Thymus (tissue), 11 donors: Measurements from ENCODE around the gene APOC1. TPM values are rescaled to one million over a fixed set of nuclear protein-coding genes. Genes with fewer than 3 reads are reported as not detected.

Experiments
- DNase-seq, 9 donors: peaks; one replicate each; pipeline ENCODE4 v3.0.0-alpha.2; 2013; ENCODE audit warnings: low spot score in 9 of 9, low read depth in 6 of 9, missing footprints in 1 of 9
- H3K27ac ChIP-seq, 2 donors: one replicate each; pipeline ENCODE4 v1.5.1; 2013; ENCODE audit warnings: control low read depth in 1 of 2, low read depth in 1 of 2, low read length in 1 of 2, mild to moderate bottlenecking in 1 of 2, moderate library complexity in 1 of 2
- H3K27me3 ChIP-seq, 2 donors: one replicate each; pipeline ENCODE4 v1.5.1; 2013; ENCODE audit warnings: low read length in 1 of 2; ENCODE audit not compliant: control insufficient read depth in 2 of 2, insufficient read depth in 1 of 2
- H3K36me3 ChIP-seq, 2 donors: one replicate each; pipeline ENCODE4 v1.5.1; 2013; ENCODE audit warnings: low read length in 1 of 2, mild to moderate bottlenecking in 1 of 2, moderate library complexity in 1 of 2; ENCODE audit not compliant: control insufficient read depth in 2 of 2, insufficient read depth in 2 of 2
- H3K4me1 ChIP-seq, 2 donors: one replicate each; pipeline ENCODE4 v1.5.1; 2013; ENCODE audit warnings: low read length in 2 of 2; ENCODE audit not compliant: control insufficient read depth in 2 of 2, insufficient read depth in 2 of 2
- H3K4me3 ChIP-seq, 2 donors: one replicate each; pipeline ENCODE4 v1.5.1; 2013; ENCODE audit warnings: low read length in 2 of 2, control low read depth in 1 of 2, mild to moderate bottlenecking in 1 of 2
- H3K9me3 ChIP-seq, 2 donors: one replicate each; pipeline ENCODE4 v1.5.1; 2013; ENCODE audit warnings: low read length in 1 of 2, mild to moderate bottlenecking in 1 of 2; ENCODE audit not compliant: control insufficient read depth in 2 of 2, insufficient read depth in 1 of 2
- WGBS: extraction: QIAGEN DNeasy Blood & Tissue Kit; methylation state at CpG from one replicate; pipeline ENCODE4 v1.1.7; 2013; 5-methylcytosine and 5-hydroxymethylcytosine counted together
- polyA plus RNA-seq: library from polyadenylated mRNA; stranded (reverse); fragments of 200-250 nt; gene quantifications from one replicate; pipeline ENCODE4 v1.2.3, GENCODE V29; 2013
- total RNA-seq: library from RNA; stranded (reverse); fragments of 120-200 nt; gene quantifications from one replicate; pipeline ENCODE4 v1.2.4, GENCODE V29; 2013
- donor health status: healthy.

APOC1 gene
- total and polyA plus RNA-seq, 2 donors: 85.6 to 249 TPM

DNA sequence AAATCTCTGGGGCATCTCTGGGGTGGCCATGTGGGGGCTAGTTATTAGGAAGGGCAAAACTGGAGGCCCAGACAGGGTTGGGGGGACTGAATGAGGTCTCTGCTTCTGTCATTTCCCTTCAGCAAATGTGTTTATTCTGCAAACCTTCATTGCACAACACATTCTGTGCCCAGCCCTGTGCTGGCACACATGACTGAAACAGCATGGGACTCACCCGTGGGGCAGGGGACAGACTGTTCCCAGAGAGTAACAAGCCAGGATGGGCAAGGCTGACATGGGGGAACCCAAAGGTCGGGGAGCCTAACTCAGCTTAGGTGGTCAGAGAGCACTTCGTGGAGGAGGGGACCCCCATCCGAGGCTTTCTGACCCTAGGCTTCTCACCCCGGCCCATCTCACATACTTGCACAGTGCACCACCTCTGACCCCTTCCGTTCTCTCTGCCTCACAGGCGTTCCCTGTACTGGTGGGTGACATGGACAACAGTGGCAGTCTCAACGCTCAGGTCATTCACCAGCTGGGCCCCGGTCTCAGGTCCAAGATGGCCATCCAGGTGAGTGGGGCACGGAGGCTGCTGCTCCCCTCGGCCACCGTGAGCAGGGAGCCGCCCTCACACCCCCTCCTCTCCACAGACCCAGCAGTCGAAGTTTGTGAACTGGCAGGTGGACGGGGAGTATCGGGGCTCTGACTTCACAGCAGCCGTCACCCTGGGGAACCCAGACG is 20.9 kb upstream of the APOC1 start:
- no peak overlapping the region for H3K27ac ChIP-seq
- H3K27me3 ChIP-seq: no peaks in the 10 kb centered on the region
- no peak for DNase-seq
- peaks cover 13 to 16% of the 10 kb centered on the region in 2 donors for H3K4me1 ChIP-seq
- WGBS: 99% methylated on average over 18 of the region's 18 CpGs
- peaks cover 39 to 51% of the 10 kb centered on the region in 2 donors for H3K36me3 ChIP-seq
- H3K4me3 ChIP-seq: no peak overlapping the region
- H3K9me3 ChIP-seq: no peaks in the 10 kb centered on the region

DNA sequence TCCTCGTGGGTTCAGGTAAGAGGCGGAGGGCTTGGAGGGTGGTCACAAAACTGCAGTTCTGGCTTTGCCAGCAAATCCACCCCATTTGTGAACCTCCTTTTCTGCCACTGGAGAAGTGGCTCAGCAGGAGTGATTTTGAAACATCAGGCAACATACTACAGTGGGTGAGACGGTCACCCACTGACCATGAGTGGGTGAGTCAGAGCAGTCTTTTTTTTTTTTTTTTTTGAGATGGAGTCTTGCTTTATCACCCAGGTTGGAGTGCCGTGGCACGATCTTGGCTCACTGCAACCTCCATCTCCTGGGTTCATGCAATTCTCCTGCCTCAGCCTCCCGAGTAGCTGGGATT is 20.4 kb upstream of the APOC1 start:
- H3K9me3 ChIP-seq: no peaks in the 10 kb centered on the region
- no peaks in the 10 kb centered on the region for H3K27me3 ChIP-seq
- 98% methylated on average over 6 of the region's 6 CpGs for WGBS
- H3K4me3 ChIP-seq: no peak overlapping the region
- H3K36me3 ChIP-seq: peaks cover 39 to 52% of the 10 kb centered on the region in 2 donors
- H3K27ac ChIP-seq: no peak overlapping the region
- H3K4me1 ChIP-seq: peaks cover 13 to 16% of the 10 kb centered on the region in 2 donors
- no peak for DNase-seq

DNA sequence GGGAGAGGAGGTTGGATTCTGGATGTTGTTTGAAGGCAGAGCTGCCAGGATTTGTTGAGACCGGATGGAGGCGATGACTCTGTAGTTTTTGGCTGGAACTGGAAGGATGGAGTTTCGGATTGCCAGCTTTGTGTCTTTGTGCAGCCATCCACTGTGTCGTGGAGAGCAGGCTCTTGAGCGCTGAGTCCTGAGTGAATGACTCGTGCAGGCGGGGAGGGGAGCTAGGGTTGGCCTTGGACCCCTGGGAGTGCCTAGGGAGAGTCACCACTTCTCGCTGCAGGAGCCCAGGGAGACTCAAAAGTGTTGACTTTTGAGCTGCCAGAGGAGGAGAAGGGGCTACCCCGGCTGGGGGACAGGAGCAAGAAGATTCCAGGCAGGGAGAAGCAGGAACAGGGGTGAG is 19.5 kb upstream of the APOC1 start:
- Histone ChIP-seq H3K4me1 (peaks cover 10 to 13% of the 10 kb centered on the region in 2 donors), H3K27ac (no peak overlapping the region), H3K9me3 (no peaks in the 10 kb centered on the region), H3K4me3 (no peak overlapping the region), H3K27me3 (no peaks in the 10 kb centered on the region), H3K36me3 (peaks cover 42 to 58% of the 10 kb centered on the region in 2 donors)
- WGBS: 91% methylated on average over 9 of the region's 9 CpGs
- no peak for DNase-seq

DNA sequence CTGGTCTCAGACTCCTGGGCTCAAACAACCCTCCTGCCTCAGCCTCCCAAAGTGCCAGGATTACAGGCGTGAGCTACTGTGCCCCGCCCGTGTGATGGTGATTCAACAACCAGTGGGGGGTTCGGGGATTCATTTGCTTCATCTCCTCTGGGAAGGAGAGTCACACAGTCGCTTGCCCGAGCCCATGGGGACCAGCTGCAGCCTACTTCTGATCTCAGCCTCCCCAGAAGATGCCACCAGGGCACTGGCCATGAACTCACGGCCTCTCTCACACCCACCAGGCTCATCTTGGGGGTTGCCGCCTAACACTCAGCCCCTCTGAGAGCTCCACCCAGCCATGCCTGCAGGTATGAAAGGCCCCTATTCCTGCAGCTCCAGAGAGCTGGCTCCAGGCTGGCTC is 16.6 kb upstream of the APOC1 start:
- no peak overlapping the region for H3K4me3 ChIP-seq
- no peaks in the 10 kb centered on the region for H3K27me3 ChIP-seq
- no peak overlapping the region for H3K27ac ChIP-seq
- 97% methylated on average over 8 of the region's 8 CpGs for WGBS
- H3K9me3 ChIP-seq: no peaks in the 10 kb centered on the region
- no peak for DNase-seq
- peaks cover 67 to 74% of the 10 kb centered on the region in 2 donors for H3K36me3 ChIP-seq
- no peaks in the 10 kb centered on the region for H3K4me1 ChIP-seq

DNA sequence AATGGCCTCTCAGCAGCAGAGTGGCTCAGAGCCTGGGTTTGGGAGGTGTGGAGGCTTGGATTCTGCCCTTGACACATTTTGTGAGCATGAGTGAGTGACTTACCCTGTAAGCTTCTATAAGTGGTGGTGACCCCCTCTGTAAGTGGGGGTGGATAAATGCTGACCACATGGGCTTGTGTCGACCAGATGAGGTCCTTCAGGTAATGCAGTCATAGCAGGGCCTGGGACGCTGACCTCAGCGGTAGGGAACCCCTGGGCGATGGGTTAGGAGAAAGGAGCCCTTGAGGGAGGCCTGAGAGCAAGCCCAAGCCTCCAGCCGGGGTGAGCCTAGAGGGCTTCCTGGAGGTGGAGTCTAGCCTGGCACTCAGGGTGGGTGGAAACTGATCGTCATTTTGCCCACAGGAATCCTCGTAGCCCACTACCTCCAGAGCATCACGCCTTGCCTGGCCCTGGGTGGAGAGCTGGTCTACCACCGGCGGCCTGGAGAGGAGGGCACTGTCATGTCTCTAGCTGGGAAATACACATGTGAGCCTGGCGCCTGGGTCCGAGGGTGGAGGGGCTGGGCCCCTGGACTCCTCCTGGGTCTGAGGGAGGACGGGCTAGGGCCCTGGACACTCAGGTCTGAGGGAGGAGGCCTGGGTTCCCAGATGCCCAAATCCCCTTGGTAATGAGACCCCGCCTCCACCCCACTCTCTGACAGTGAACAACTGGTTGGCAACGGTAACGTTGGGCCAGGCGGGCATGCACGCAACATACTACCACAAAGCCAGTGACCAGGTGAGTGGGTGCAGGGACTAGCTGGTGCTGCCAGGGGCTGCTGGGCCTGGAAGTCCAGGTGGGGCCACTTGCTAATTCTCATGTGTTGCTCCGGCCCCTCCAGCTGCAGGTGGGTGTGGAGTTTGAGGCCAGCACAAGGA is 13.8 kb upstream of the APOC1 start:
- no peak overlapping the region for H3K27ac ChIP-seq
- DNase-seq: no peak
- H3K9me3 ChIP-seq: no peaks in the 10 kb centered on the region
- WGBS: 97% methylated on average over 19 of the region's 19 CpGs
- H3K27me3 ChIP-seq: peaks cover 8 to 11% of the 10 kb centered on the region in 2 donors
- H3K36me3 ChIP-seq: peaks cover 53 to 54% of the 10 kb centered on the region in 2 donors
- H3K4me1 ChIP-seq: no peaks in the 10 kb centered on the region
- H3K4me3 ChIP-seq: no peak overlapping the region

DNA sequence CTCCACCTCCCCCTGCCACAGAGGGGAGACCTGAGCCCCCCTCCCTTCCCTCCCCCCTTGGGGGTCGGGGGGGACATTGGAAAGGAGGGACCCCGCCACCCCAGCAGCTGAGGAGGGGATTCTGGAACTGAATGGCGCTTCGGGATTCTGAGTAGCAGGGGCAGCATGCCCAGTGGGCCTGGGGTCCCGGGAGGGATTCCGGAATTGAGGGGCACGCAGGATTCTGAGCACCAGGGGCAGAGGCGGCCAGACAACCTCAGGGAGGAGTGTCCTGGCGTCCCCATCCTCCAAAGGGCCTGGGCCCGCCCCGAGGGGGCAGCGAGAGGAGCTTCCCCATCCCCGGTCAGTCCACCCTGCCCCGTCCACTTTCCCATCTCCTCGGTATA is 11.2 kb upstream of the APOC1 start:
- WGBS: 92% methylated on average over 15 of the region's 15 CpGs
- peaks cover 0 to 5% of the 10 kb centered on the region in 2 donors for H3K9me3 ChIP-seq
- no peaks in the 10 kb centered on the region for H3K4me1 ChIP-seq
- H3K4me3 ChIP-seq: no peak overlapping the region
- DNase-seq: no peak
- H3K27ac ChIP-seq: no peak overlapping the region
- peaks cover 29 to 32% of the 10 kb centered on the region in 2 donors for H3K36me3 ChIP-seq
- H3K27me3 ChIP-seq: peaks cover 10 to 33% of the 10 kb centered on the region in 2 donors

DNA sequence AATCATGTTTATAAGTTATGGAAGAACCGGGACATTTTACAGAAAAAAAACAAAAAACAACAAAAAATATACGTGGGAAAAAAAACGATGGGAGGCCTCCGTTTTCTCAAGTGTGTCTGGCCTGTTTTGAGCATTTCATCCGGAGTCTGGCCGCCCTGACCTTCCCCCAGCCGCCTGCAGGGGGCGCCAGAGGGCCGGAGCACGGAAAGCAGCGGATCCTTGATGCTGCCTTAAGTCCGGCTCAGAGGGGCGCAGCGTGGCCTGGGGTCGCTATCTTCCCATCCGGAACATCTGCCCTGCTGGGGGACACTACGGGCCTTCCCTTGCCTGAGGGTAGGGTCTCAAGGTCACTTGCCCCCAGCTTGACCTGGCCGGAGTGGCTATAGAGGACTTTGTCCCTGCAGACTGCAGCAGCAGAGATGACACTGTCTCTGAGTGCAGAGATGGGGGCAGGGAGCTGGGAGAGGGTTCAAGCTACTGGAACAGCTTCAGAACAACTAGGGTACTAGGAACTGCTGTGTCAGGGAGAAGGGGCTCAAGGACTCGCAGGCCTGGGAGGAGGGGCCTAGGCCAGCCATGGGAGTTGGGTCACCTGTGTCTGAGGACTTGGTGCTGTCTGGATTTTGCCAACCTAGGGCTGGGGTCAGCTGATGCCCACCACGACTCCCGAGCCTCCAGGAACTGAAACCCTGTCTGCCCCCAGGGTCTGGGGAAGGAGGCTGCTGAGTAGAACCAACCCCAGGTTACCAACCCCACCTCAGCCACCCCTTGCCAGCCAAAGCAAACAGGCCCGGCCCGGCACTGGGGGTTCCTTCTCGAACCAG is 10.6 kb upstream of the APOC1 start:
- Histone ChIP-seq H3K27me3 (peaks cover 10 to 33% of the 10 kb centered on the region in 2 donors), H3K27ac (no peak overlapping the region), H3K36me3 (peaks cover 28 to 32% of the 10 kb centered on the region in 2 donors), H3K4me1 (no peaks in the 10 kb centered on the region), H3K9me3 (peaks cover 0 to 5% of the 10 kb centered on the region in 2 donors), H3K4me3 (no peak overlapping the region)
- 46% methylated on average over 24 of the region's 24 CpGs for WGBS
- peak in 4 of 9 donors; percentile 32 to 60 (median 47) for DNase-seq

DNA sequence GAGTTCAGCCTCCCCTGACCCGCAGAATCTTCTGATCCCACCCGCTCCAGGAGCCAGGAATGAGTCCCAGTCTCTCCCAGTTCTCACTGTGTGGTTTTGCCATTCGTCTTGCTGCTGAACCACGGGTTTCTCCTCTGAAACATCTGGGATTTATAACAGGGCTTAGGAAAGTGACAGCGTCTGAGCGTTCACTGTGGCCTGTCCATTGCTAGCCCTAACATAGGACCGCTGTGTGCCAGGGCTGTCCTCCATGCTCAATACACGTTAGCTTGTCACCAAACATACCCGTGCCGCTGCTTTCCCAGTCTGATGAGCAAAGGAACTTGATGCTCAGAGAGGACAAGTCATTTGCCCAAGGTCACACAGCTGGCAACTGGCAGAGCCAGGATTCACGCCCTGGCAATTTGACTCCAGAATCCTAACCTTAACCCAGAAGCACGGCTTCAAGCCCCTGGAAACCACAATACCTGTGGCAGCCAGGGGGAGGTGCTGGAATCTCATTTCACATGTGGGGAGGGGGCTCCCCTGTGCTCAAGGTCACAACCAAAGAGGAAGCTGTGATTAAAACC is 9.9 kb upstream of the APOC1 start:
- H3K27me3 ChIP-seq: peaks cover 10 to 33% of the 10 kb centered on the region in 2 donors
- DNase-seq: no peak
- H3K27ac ChIP-seq: no peak overlapping the region
- H3K36me3 ChIP-seq: peaks cover 24 to 32% of the 10 kb centered on the region in 2 donors
- 95% methylated on average over 12 of the region's 12 CpGs for WGBS
- H3K4me3 ChIP-seq: no peak overlapping the region
- no peaks in the 10 kb centered on the region for H3K4me1 ChIP-seq
- H3K9me3 ChIP-seq: peaks cover 0 to 5% of the 10 kb centered on the region in 2 donors
